GM18502 (cell line): ENCODE measurements around the gene NEMP1.
A peak's percentile ranks its signal among the peaks of the same experiment; 100 is the strongest.
"Not testable (repeated sequence)": the region's sequence is repeated elsewhere in the genome, so short reads cannot be mapped to it uniquely, and the experiment has no call there.

ENCODE experiments used
- ATAC-seq: cut with Tn5 transposase; IDR thresholded peaks from one replicate; pipeline ENCODE4 v1.9.1; 2021; ENCODE audit warnings: mild to moderate bottlenecking; ENCODE audit not compliant: unreplicated experiment, poor library complexity

Gene NEMP1, protein sequence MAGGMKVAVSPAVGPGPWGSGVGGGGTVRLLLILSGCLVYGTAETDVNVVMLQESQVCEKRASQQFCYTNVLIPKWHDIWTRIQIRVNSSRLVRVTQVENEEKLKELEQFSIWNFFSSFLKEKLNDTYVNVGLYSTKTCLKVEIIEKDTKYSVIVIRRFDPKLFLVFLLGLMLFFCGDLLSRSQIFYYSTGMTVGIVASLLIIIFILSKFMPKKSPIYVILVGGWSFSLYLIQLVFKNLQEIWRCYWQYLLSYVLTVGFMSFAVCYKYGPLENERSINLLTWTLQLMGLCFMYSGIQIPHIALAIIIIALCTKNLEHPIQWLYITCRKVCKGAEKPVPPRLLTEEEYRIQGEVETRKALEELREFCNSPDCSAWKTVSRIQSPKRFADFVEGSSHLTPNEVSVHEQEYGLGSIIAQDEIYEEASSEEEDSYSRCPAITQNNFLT

GRCh38 chr12:57078519-57079404 lies at the start of gene NEMP1:
TSS of gene NEMP1 (minus strand) at chr12:57078791. CDS start at chr12:57078745, 46 bp downstream.
- peak; percentile 96 for ATAC-seq

DNA sequence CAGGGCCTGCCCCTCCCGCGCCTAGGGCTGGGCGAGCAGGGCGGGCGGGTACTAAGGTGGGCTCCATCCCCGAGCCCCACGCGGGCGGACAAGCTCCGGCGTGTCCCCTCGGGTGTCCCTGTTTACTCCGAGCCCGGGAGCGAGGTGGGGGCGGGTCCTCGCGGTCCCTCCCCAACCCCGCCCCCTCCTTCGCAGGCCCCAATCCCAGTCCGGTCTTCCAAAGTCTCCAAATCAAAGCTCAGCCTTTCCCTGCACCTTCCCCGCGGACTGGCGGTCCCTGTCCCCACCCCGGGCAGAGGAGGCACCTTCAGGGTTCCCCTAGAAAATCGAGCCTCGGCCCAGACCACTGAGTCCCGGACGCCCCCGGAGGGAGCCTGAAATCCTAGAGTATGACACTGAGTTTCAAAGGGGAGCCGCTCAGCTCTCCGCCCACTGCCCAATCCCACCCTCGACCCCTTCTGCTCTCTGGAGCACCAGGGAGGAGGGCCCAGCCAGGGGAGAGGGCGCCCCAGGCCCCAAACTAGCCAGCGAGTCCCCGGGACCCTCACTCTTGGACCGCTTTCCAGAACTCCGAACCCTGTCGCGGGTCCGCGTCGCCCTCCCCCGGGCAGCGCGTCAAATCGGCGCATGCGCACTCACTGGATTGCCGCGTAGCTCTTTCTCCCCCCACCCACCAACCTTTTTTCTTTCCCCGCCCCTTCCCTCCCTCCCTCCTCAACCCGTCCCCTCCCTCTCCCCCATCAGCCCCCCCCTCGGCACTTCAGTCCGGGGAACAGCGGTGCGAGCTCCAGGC lies 49.3 kb upstream of the NEMP1 start, which contains the start of gene LRP1:
Gene LRP1 (plus strand): TSS at position 758 of the 793 bp plus-strand sequence. CDS start 482 bp downstream, outside the sequence.
- no peak for ATAC-seq

DNA sequence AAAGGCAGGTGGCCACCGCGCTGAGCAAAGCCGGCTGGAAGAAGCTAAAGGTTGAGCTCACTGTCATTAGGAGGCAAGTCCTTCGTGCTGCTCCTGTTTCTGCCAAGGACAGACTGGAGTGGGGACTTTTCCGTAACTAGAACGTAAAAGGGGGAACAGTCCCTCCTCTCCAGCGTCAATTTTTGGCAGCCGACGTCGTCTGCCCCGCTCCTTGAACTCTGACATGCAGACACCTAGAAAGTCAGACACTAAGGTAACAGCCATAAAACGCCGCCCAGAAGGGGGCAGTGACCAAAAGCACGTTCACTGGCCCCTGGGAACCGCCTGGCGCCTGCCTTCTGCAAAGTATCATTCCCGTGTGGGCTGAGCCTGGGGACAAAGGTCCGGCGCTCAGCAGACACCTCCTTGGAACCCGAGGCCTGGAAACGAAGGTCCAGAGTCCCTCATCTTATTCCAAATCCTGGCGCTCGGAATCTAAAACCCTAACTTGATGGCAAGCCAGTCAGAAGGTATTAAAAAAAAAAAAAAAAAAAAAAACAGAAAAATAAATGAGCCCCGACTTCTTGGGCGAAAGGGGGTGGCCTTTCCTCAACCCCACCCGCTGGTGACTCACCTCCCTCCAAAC lies 48.6 kb upstream of the NEMP1 start:
- peak; percentile 38 for ATAC-seq

DNA sequence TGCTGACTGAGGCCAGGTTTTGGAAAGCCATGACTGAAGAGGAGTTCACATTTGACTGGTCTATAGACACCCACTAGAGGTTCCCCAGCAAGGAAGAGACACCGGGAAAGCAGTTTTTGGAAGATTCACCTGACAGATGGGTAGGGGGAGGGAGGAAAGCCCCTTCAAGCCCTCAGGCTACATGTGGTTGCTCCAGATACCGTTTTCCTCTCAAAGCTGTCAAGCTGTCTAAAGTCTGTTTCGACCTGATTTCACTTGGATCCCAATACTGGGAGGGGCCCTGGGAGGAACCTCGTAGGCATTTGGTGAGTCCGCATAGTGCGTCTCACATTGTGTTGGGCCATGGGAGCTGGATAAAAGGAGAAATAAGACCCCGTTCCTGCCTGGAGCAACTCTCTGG lies 48.0 kb upstream of the NEMP1 start:
- no peak for ATAC-seq

DNA sequence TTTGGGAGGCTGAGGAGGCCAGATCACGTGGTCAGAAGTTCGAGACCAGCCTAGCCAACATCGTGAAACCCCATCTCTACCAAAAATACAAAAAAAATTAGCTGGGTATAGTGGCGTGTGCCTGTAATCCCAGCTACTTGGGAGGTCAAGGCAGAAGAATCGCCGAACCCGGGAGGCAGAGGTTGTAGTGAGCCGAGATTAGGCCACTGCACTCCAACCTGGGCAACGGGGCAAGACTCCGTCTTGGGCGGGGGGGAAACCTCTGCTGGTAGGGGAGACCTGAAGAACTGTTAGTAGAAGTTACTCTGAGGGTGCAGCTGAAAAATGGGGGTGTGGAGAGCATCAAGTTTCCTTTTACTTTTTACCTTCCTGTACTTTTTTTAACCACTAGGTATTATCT lies 47.5 kb upstream of the NEMP1 start:
- ATAC-seq = no peak

DNA sequence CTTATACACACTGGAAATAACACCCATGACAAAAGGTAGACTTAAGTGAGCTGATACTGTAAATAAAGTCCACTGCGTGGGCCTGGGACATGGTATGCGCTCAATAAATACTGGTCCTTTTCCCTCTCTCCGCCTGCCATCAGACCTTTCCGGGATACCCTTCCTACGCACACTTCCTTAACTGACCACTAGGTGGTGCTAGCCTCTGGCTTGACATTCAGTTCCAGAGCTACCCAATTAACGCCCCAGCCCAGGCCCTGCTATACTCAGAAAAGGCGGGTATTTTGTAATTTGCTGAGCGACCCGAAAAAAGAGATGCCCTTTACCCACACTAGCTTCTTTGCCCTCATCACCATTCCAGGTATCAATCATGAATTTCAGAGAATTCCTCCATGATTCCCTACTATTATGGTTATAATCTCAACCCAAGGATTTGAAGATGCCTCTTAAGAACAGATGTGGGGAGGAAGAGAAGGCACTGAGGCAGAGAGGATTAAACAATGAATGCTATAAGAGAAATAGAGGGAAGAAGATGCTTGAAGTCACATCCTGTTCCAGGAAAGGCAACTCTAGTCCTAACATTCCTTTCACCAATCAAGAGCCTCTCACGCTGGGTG lies 45.8 kb upstream of the NEMP1 start:
- peak; percentile 52 for ATAC-seq

DNA sequence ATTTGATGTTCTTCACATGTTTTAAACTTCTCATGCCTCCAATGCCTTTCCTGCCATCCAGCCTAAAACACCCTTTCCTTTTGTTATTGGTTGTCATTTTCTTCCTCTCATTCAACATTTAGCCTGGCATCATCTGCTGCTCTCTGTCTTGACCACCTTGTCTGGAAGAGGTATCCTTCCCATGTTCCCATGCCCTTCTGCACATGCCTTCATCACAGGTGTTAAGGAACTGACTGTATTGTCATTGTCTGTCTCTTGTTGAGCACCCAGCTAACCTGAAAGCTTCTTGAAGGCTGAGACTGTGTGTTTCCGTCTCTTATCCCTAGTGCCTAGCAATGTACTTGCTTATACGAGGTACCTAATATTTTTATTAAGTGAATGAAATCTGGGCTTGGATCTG lies 45.2 kb upstream of the NEMP1 start:
- no peak for ATAC-seq

DNA sequence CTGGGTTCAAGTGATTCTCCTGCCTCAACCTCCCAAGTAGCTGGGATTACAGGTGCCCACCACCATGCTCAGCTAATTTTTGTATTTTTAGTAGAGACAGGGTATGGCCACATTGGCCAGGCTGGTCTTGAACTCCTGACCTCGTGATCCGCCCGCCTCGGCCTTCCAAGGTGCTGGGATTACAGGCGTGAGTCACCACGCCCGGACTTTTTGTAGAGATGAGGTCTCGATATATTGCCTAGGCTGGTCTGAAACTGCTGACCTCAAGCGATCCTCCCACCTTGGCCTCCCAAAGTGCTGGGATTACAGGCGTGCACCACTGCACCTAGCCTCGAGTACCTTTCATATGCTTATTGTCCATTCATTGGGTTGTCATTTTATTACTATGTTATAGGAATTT lies 42.1 kb upstream of the NEMP1 start:
- ATAC-seq = not testable (repeated sequence)

DNA sequence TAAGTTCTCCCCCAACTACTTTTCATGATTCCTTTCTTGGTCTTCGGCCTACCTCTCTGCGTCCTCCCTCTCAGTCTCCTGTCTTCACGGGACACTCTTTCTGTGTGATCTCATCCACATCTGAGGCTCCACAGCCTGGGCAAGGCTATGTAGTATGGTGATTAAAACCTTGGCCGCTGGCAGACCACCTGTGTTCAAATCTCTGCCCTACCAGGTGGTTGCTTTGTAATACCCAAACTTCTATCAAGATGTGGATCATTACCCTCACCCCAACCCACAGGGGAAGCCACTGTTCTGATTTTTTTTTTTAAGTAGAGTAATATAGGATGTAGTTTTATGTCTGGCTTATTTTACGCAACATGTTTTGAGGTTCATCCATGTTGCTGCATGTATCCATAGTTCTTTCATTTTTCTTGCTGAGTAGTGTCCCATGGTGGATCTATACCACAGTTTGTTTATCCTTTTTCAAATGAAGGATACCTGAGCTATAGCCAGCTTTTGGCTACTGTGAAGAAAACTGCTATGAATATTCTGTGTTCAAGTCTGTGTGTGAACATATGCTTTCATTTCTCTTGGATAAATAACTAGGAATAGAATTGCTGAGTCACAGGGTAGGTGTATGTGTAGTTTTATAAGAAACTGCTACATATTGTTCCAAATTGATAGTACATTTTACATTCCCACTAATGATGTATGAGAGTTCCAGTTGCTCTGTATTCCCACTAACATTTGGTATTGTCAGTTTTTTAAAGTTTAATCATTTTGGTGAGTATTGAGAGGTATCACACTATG lies 40.9 kb upstream of the NEMP1 start:
- peak; percentile 27 for ATAC-seq

- peak; percentile 66 for ATAC-seq
Observed at GRCh38 chr12:57118711-57119271, 40.2 kb upstream of the NEMP1 start.

- ATAC-seq = no peak
Observed at GRCh38 chr12:57116580-57117281, 38.1 kb upstream of the NEMP1 start.

- peak; percentile 61 for ATAC-seq
Observed at GRCh38 chr12:57112492-57113294, 34.1 kb upstream of the NEMP1 start.

GRCh38 chr12:57111031-57111734 lies 32.6 kb upstream of the NEMP1 start, which contains the start of gene STAT6:
TSS of gene STAT6 (minus strand) at chr12:57111362. CDS start at chr12:57108278, 3,084 bp downstream.
- peak; percentile 58 for ATAC-seq

DNA sequence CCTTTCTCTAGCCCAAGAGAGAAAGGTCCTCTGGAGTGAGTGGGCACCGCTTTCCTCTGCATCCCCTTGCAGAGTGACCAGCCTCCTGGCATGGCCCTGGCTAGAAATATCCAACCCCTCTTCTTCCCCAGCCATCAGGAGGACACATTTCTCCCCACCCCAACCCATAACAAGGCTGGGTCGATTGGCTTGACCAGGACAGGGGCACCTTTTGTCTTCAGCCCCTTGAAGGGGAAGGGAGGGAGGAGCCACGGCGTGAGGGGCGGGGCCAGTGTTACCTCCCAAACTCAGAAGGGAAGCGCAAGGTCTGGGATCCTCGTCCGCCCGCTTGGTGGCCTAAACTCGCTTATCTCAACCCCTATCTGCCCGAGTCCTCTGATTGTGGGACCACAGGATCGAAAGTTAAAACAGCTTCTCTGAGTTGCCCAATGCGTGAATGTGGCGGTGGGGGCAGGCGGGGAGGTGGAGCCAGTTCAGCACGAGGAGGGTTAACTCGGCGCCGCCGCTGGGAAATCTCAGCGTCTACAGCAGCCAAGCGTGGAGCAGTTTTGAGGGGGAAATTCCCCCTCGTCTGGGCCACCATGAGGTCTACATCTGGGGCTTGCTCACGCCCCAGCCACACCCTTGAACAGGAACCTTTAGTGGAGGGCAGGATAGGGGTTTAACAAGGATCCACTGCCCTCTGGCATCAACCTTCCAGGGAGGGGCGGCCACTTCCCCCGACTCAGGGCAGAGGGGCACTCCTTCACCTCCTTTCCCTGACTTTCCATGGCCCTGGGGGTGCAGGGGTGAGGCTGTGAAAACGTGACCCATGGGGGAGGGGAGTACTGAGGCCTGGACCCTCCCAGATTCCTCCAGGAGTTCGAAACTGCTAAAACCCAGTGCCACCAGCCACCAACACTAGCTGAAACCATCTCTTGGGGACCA lies 31.8 kb upstream of the NEMP1 start:
- ATAC-seq = peak; percentile 51
